M059J (cell line): ENCODE measurements around the gene TRAPPC6A. TPM values are rescaled to one million over a fixed set of nuclear protein-coding genes. Genes with fewer than 3 reads are reported as not detected.

ENCODE experiments used
- total RNA-seq: library from RNA; depleted of rRNA; stranded (reverse); fragments of >200 nt; shearing (Covaris generic); gene quantifications from 2 replicates; pipeline ENCODE4 v1.2.3, GENCODE V29; 2014; rRNA removed

TRAPPC6A gene
- total RNA-seq, 1 experiment from 2014 or later: 6.2 TPM

Other genes with a start within 250 kb of the TRAPPC6A start
- gene APOC4, start 236.0 kb downstream of the TRAPPC6A start, total RNA-seq: not detected in 2 replicates
- not detected in 2 replicates for gene APOC2, start 232.2 kb downstream of the TRAPPC6A start, total RNA-seq
- 47.6 and 70.6 TPM in 2 replicates for gene CLPTM1, start 222.9 kb downstream of the TRAPPC6A start, total RNA-seq
- 3.3 and 4.9 TPM in 2 replicates for gene RELB, start 176.8 kb downstream of the TRAPPC6A start, total RNA-seq
- 18.6 and 64.6 TPM in 2 replicates for gene CLASRP, start 139.2 kb downstream of the TRAPPC6A start, total RNA-seq
- not detected in 2 replicates for gene ZNF296, start 101.8 kb downstream of the TRAPPC6A start, total RNA-seq
- gene GEMIN7, start 99.0 kb downstream of the TRAPPC6A start, total RNA-seq: 44.2 and 67.2 TPM in 2 replicates
- 26.0 and 44.8 TPM in 2 replicates for gene PPP1R37, start 85.1 kb downstream of the TRAPPC6A start, total RNA-seq
- not detected in 2 replicates for gene NKPD1, start 17.3 kb downstream of the TRAPPC6A start, total RNA-seq
- 2.7 and 7.3 TPM in 2 replicates for gene BLOC1S3, start 547 bp upstream of the TRAPPC6A start, total RNA-seq
- gene EXOC3L2, start 67.2 kb upstream of the TRAPPC6A start, total RNA-seq: not detected in 2 replicates
- 7.1 and 11.0 TPM in 2 replicates for gene MARK4, start 73.0 kb upstream of the TRAPPC6A start, total RNA-seq
- not detected in 2 replicates for gene CKM, start 144.6 kb upstream of the TRAPPC6A start, total RNA-seq
- 0.42 and 2.4 TPM in 2 replicates for gene KLC3, start 162.5 kb upstream of the TRAPPC6A start, total RNA-seq
- gene ERCC2, start 192.3 kb upstream of the TRAPPC6A start, total RNA-seq: 30.6 and 51.7 TPM in 2 replicates
- 2.9 and 7.4 TPM in 2 replicates for gene PPP1R13L, start 226.8 kb upstream of the TRAPPC6A start, total RNA-seq
- 11.1 and 13.4 TPM in 2 replicates for gene POLR1G, start 228.4 kb upstream of the TRAPPC6A start, total RNA-seq
- 78.1 and 87.7 TPM in 2 replicates for gene ERCC1, start 245.7 kb upstream of the TRAPPC6A start, total RNA-seq